Measurements from ENCODE around the gene ENO1. TPM values are rescaled to one million over a fixed set of nuclear protein-coding genes. Genes with fewer than 3 reads are reported as not detected.

Gene ENO1
- total RNA-seq, 4 donors from 2014 or later = 453 to 1,066 (median 553) TPM

- no peak for TF ChIP-seq POLR2AphosphoS5 (IDR thresholded peaks at IDR 0.05)
- no peak for TF ChIP-seq EP300 (IDR thresholded peaks at IDR 0.05)
- no peak for TF ChIP-seq POLR2A (IDR thresholded peaks at IDR 0.05)
- no peak for TF ChIP-seq CTCF (IDR thresholded peaks at IDR 0.05)
- no peaks in the 10 kb centered on the region for H3K36me3 ChIP-seq
- H3K4me3 ChIP-seq = no peak overlapping the region
- ATAC-seq = no peak
- no peaks in the 10 kb centered on the region for H3K4me1 ChIP-seq
- H3K27me3 ChIP-seq = no peaks in the 10 kb centered on the region
- H3K9me3 ChIP-seq = no peaks in the 10 kb centered on the region
- 9 to 38% methylated on average over 1 to 3 of the region's 3 CpGs for WGBS, 2 donors (ENCODE audit: low coverage in 1 of 2)
- no peak overlapping the region for H3K27ac ChIP-seq
Observed at GRCh38 chr1:8915446-8915845, 37.0 kb upstream of the ENO1 start.

- TF ChIP-seq POLR2AphosphoS5 (IDR thresholded peaks at IDR 0.05) = no peak
- no peak for TF ChIP-seq EP300 (IDR thresholded peaks at IDR 0.05)
- no peak for TF ChIP-seq POLR2A (IDR thresholded peaks at IDR 0.05)
- TF ChIP-seq CTCF (IDR thresholded peaks at IDR 0.05) = no peak
- Histone ChIP-seq H3K4me1 (no peaks in the 10 kb centered on the region), H3K27ac (no peak overlapping the region), H3K9me3 (no peaks in the 10 kb centered on the region), H3K4me3 (no peak overlapping the region), H3K27me3 (no peaks in the 10 kb centered on the region), H3K36me3 (no peaks in the 10 kb centered on the region)
- ATAC-seq = no peak
- 83 to 84% methylated on average over 3 to 7 of the region's 7 CpGs for WGBS, 2 donors (ENCODE audit: low coverage in 1 of 2)
Observed at GRCh38 chr1:8914466-8914865, 36.0 kb upstream of the ENO1 start.

GRCh38 chr1:8913457-8913856, 35.0 kb upstream of the ENO1 start:
- Histone ChIP-seq H3K4me1 (no peaks in the 10 kb centered on the region), H3K36me3 (no peaks in the 10 kb centered on the region), H3K27ac (no peak overlapping the region), H3K27me3 (no peaks in the 10 kb centered on the region), H3K9me3 (no peaks in the 10 kb centered on the region), H3K4me3 (no peak overlapping the region)
- 72 to 84% methylated on average over 4 to 5 of the region's 9 CpGs for WGBS, 2 donors (ENCODE audit: low coverage in 1 of 2)
- TF ChIP-seq CTCF (IDR thresholded peaks at IDR 0.05) = no peak
- no peak for TF ChIP-seq POLR2A (IDR thresholded peaks at IDR 0.05)
- no peak for TF ChIP-seq EP300 (IDR thresholded peaks at IDR 0.05)
- no peak for TF ChIP-seq POLR2AphosphoS5 (IDR thresholded peaks at IDR 0.05)
- no peak for ATAC-seq

- no peaks in the 10 kb centered on the region for H3K4me1 ChIP-seq
- WGBS, 2 donors (ENCODE audit: low coverage in 1 of 2) = 65% methylated on average over 5 of the region's 17 CpGs; no CpG with 5 or more reads in 1 of the 2 donors
- ATAC-seq = no peak
- TF ChIP-seq EP300 (IDR thresholded peaks at IDR 0.05) (no peak), CTCF (IDR thresholded peaks at IDR 0.05) (no peak), POLR2AphosphoS5 (IDR thresholded peaks at IDR 0.05) (no peak), POLR2A (IDR thresholded peaks at IDR 0.05) (no peak)
- H3K27ac ChIP-seq = no peak overlapping the region
- H3K4me3 ChIP-seq = no peak overlapping the region
- no peaks in the 10 kb centered on the region for H3K27me3 ChIP-seq
- H3K36me3 ChIP-seq = no peaks in the 10 kb centered on the region
- H3K9me3 ChIP-seq = no peaks in the 10 kb centered on the region
Observed at GRCh38 chr1:8911416-8912309, 33.2 kb upstream of the ENO1 start.

GRCh38 chr1:8910914-8911313, 32.4 kb upstream of the ENO1 start:
- Histone ChIP-seq H3K9me3 (no peaks in the 10 kb centered on the region), H3K27me3 (no peaks in the 10 kb centered on the region), H3K4me1 (no peaks in the 10 kb centered on the region), H3K27ac (no peak overlapping the region), H3K4me3 (no peak overlapping the region), H3K36me3 (no peaks in the 10 kb centered on the region)
- TF ChIP-seq POLR2A (IDR thresholded peaks at IDR 0.05) (no peak), CTCF (IDR thresholded peaks at IDR 0.05) (no peak), POLR2AphosphoS5 (IDR thresholded peaks at IDR 0.05) (no peak), EP300 (IDR thresholded peaks at IDR 0.05) (no peak)
- 70 to 75% methylated on average over 5 to 6 of the region's 6 CpGs for WGBS, 2 donors (ENCODE audit: low coverage in 1 of 2)
- ATAC-seq = no peak
